ENCODE results near the gene GLYATL3.
A peak's percentile ranks its signal among the peaks of the same experiment; 100 is the strongest.

Gene GLYATL3

DNA sequence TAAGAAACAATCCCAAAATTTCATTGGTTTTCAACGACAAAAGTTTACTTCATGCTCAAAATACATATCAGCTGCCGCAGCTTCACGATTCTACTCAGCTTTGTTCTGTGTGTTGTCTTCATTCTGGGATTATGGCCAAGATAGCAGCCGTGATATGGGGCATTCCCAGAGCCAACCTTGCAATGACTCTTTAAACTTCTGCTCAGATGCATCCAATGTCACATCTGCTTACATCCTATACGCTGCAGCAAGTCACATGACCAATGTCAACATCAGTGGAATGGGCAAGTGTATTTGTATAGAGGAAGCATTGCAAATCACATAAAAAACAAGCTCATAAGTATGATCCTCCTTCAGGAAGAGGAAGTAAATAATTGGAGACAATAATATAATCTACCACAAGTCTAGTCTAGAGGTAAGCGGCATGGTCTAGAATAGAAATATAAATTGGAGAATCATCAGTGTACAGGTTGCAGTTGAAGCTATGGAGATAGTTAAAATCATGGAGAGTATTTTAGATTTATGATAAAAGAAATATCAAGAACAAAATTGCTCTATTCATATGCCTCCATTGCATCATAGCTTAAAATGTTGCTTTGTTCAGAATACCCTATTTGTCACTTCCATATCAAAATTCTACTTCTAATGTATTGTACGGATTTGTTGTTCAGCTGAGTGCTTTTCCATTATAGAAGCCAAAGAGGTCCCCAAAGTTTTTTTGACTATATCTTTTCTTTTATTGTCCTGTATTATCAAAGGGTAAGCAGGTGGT lies 43.5 kb downstream of the GLYATL3 start:
- Histone ChIP-seq H3K27ac (ENCODE audit: insufficient read depth, low read length, poor library complexity, severe bottlenecking) (no peak overlapping the region), H3K4me1 (ENCODE audit: control insufficient read depth, insufficient read depth, low read length, poor library complexity, severe bottlenecking) (no peaks in the 10 kb centered on the region)

DNA sequence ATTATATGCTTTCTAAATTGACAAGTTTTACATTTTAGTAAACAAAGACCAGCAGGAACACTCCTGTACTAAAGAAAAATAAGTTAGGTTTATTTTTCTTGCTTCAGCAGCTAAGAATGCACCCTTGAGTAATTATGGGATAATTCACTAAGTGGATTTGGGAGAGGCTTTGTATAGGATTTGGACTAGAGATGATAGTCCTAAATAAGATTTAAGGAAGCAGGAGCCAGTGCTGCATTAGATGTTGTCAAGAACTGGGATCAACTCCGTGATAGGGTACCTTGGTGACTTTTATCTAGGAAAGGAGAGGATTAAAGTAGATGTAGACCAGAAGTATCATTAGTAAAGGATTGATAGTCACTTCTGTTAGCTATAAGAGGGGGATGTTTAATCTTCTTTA lies 46.6 kb downstream of the GLYATL3 start:
- no peak overlapping the region for H3K4me3 ChIP-seq (ENCODE audit: insufficient read depth, low read depth, low read length, poor library complexity, severe bottlenecking)
- no peak for DNase-seq
- H3K27ac ChIP-seq (ENCODE audit: insufficient read depth, low read length, poor library complexity, severe bottlenecking), result no peak overlapping the region
- peaks cover 4% of the 10 kb centered on the region for H3K27me3 ChIP-seq (replicated peaks; ENCODE audit: control insufficient read depth, insufficient read depth, low read length, poor library complexity, severe bottlenecking)
- H3K9me3 ChIP-seq (ENCODE audit: control insufficient read depth, low read length), result no peaks in the 10 kb centered on the region
- H3K4me1 ChIP-seq (ENCODE audit: control insufficient read depth, insufficient read depth, low read length, poor library complexity, severe bottlenecking), result no peaks in the 10 kb centered on the region
- no peaks in the 10 kb centered on the region for H3K36me3 ChIP-seq (ENCODE audit: control insufficient read depth, insufficient read depth, low read length)

More for the DNA sequence above, 43.5 kb downstream of the GLYATL3 start:
- no peaks in the 10 kb centered on the region for H3K9me3 ChIP-seq (ENCODE audit: control insufficient read depth, low read length)
- H3K27me3 ChIP-seq (replicated peaks; ENCODE audit: control insufficient read depth, insufficient read depth, low read length, poor library complexity, severe bottlenecking), result no peaks in the 10 kb centered on the region
- no peaks in the 10 kb centered on the region for H3K36me3 ChIP-seq (ENCODE audit: control insufficient read depth, insufficient read depth, low read length)
- no peak overlapping the region for H3K4me3 ChIP-seq (ENCODE audit: insufficient read depth, low read depth, low read length, poor library complexity, severe bottlenecking)
- DNase-seq, result no peak

DNA sequence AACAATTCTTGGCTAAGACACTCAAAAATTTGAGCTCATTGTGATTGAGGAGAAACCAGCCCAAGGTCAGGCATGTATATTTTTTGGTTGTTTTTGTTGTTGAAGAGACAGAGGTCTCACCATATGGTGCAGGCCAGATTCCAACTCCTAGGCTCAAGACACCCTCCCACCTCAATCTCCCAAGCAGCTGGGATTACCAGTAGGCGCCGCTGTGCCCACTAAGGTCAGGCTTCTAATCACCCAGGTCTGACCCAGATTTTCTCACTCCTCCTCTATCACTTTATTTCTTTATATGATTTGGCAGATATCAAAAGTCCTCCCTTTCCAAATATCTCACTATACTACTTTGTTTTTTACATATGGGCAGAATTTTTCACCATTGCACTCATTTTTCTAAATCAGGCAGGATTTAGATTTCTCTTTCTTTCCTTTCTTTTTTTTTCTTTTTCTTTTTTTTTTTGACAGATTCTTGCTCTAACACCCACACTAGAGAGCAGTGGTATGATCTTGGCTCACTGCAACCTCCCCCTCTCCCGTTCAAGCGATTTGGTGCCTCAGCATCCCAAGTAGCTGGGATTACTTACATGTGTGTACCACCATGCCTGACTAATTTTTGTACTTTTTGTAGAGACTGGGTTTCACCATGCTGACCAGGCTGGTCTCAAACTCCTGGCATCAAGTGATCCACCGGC lies 49.0 kb downstream of the GLYATL3 start:
- peaks cover 4% of the 10 kb centered on the region for H3K27me3 ChIP-seq (replicated peaks; ENCODE audit: control insufficient read depth, insufficient read depth, low read length, poor library complexity, severe bottlenecking)
- H3K4me3 ChIP-seq (ENCODE audit: insufficient read depth, low read depth, low read length, poor library complexity, severe bottlenecking), result no peak overlapping the region
- no peaks in the 10 kb centered on the region for H3K9me3 ChIP-seq (ENCODE audit: control insufficient read depth, low read length)
- no peaks in the 10 kb centered on the region for H3K4me1 ChIP-seq (ENCODE audit: control insufficient read depth, insufficient read depth, low read length, poor library complexity, severe bottlenecking)
- no peak overlapping the region for H3K27ac ChIP-seq (ENCODE audit: insufficient read depth, low read length, poor library complexity, severe bottlenecking)
- no peak for DNase-seq
- no peaks in the 10 kb centered on the region for H3K36me3 ChIP-seq (ENCODE audit: control insufficient read depth, insufficient read depth, low read length)

- H3K27me3 ChIP-seq (replicated peaks; ENCODE audit: control insufficient read depth, insufficient read depth, low read length, poor library complexity, severe bottlenecking), result peaks cover 4% of the 10 kb centered on the region
- DNase-seq, result no peak
- H3K4me1 ChIP-seq (ENCODE audit: control insufficient read depth, insufficient read depth, low read length, poor library complexity, severe bottlenecking), result no peaks in the 10 kb centered on the region
- no peaks in the 10 kb centered on the region for H3K9me3 ChIP-seq (ENCODE audit: control insufficient read depth, low read length)
- H3K27ac ChIP-seq (ENCODE audit: insufficient read depth, low read length, poor library complexity, severe bottlenecking), result no peak overlapping the region
- no peaks in the 10 kb centered on the region for H3K36me3 ChIP-seq (ENCODE audit: control insufficient read depth, insufficient read depth, low read length)
- no peak overlapping the region for H3K4me3 ChIP-seq (ENCODE audit: insufficient read depth, low read depth, low read length, poor library complexity, severe bottlenecking)
These were observed 50.2 kb downstream of the GLYATL3 start for GRCh38 chr6:49549691-49550491.

DNA sequence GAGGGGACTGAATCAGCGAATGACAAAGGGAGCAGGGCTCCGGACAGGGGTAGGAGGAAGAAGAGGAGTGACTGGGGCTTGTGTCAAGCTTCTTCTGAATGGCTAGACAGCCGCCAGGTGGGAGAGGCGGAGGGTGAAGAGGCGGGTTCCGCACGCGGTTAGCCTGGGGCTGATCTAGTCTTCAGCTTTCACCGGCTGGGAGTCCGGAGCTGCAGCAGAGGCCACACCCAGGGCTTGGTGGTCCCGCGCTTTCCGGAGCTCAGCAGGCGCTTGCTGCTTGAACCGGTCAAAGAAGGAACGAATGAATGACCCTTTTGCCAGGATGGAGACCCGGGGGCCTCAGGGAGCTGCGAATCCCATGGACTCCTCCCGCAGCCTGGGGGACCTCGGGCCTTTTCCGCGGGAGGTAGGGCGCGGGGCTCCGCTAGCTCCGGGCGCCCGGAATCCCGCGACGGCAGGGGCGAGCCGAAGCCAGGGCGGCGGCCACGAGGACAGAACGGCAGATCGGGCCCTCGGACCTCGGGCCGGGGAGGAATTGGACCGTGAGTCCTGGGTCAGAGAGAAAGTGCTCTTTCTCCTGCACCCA lies 50.9 kb downstream of the GLYATL3 start, which contains the start of gene C6orf141:
Gene C6orf141 (plus strand): TSS at position 177 of the 586 bp plus-strand sequence. CDS start 125 bp downstream, at position 302.
- Histone ChIP-seq H3K27me3 (replicated peaks; ENCODE audit: control insufficient read depth, insufficient read depth, low read length, poor library complexity, severe bottlenecking) (peaks cover 4% of the 10 kb centered on the region), H3K4me1 (ENCODE audit: control insufficient read depth, insufficient read depth, low read length, poor library complexity, severe bottlenecking) (no peaks in the 10 kb centered on the region), H3K36me3 (ENCODE audit: control insufficient read depth, insufficient read depth, low read length) (no peaks in the 10 kb centered on the region), H3K9me3 (ENCODE audit: control insufficient read depth, low read length) (no peaks in the 10 kb centered on the region), H3K4me3 (ENCODE audit: insufficient read depth, low read depth, low read length, poor library complexity, severe bottlenecking) (peak within 1 kb of the TSS; percentile 14), H3K27ac (ENCODE audit: insufficient read depth, low read length, poor library complexity, severe bottlenecking) (no peak within 1 kb of the TSS)
- no peak for DNase-seq

DNA sequence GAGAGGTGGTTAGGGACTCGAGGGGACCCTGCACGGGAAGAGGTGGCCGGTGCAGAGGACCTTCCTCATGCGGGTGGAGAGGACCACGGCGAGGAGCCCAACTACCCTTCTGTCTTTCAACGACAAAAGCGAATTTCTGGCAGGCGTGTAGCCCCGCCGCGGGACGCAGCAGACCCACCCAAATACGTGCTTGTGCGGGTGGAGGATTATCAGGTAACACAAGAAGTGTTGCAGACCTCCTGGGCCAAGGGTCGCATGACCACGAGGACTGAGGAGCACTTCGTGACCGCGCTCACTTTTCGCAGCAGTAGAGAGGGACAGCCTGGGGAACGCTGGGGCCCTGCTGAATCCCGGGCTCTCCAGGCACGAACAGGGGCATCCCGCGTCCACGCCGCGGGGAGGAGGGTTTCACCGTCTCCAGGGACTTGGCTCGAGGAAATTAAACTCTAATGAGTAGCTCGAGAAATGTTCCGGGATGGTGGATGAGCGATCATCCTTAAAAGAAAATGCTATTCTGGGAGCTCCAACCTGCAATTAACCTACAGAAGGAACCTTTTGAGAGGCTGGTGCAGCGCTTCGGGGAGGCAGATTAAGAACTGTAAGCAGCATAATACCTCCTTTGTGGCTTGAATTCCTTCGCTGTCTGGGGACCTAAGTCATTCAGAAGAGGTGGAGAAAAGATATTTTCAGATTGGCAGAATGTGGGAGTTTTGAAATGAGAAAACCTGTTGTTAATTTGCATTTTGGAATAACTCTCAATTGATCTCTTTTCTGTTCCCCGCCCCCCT lies 51.5 kb downstream of the GLYATL3 start:
- peaks cover 4% of the 10 kb centered on the region for H3K27me3 ChIP-seq (replicated peaks; ENCODE audit: control insufficient read depth, insufficient read depth, low read length, poor library complexity, severe bottlenecking)
- no peaks in the 10 kb centered on the region for H3K9me3 ChIP-seq (ENCODE audit: control insufficient read depth, low read length)
- no peak for DNase-seq
- peak overlapping the region; percentile 14 for H3K4me3 ChIP-seq (ENCODE audit: insufficient read depth, low read depth, low read length, poor library complexity, severe bottlenecking)
- no peaks in the 10 kb centered on the region for H3K36me3 ChIP-seq (ENCODE audit: control insufficient read depth, insufficient read depth, low read length)
- H3K4me1 ChIP-seq (ENCODE audit: control insufficient read depth, insufficient read depth, low read length, poor library complexity, severe bottlenecking), result no peaks in the 10 kb centered on the region
- no peak overlapping the region for H3K27ac ChIP-seq (ENCODE audit: insufficient read depth, low read length, poor library complexity, severe bottlenecking)

- no peak for DNase-seq
- no peaks in the 10 kb centered on the region for H3K9me3 ChIP-seq (ENCODE audit: control insufficient read depth, low read length)
- peaks cover 4% of the 10 kb centered on the region for H3K27me3 ChIP-seq (replicated peaks; ENCODE audit: control insufficient read depth, insufficient read depth, low read length, poor library complexity, severe bottlenecking)
- no peak overlapping the region for H3K27ac ChIP-seq (ENCODE audit: insufficient read depth, low read length, poor library complexity, severe bottlenecking)
- no peaks in the 10 kb centered on the region for H3K36me3 ChIP-seq (ENCODE audit: control insufficient read depth, insufficient read depth, low read length)
- H3K4me3 ChIP-seq (ENCODE audit: insufficient read depth, low read depth, low read length, poor library complexity, severe bottlenecking), result no peak overlapping the region
- H3K4me1 ChIP-seq (ENCODE audit: control insufficient read depth, insufficient read depth, low read length, poor library complexity, severe bottlenecking), result no peaks in the 10 kb centered on the region
These were observed 52.1 kb downstream of the GLYATL3 start for GRCh38 chr6:49551866-49552129.

GRCh38 chr6:49552596-49552995 lies 52.9 kb downstream of the GLYATL3 start:
- Histone ChIP-seq H3K27ac (ENCODE audit: insufficient read depth, low read length, poor library complexity, severe bottlenecking) (no peak overlapping the region), H3K36me3 (ENCODE audit: control insufficient read depth, insufficient read depth, low read length) (no peaks in the 10 kb centered on the region), H3K9me3 (ENCODE audit: control insufficient read depth, low read length) (no peaks in the 10 kb centered on the region), H3K4me3 (ENCODE audit: insufficient read depth, low read depth, low read length, poor library complexity, severe bottlenecking) (no peak overlapping the region), H3K27me3 (replicated peaks; ENCODE audit: control insufficient read depth, insufficient read depth, low read length, poor library complexity, severe bottlenecking) (peaks cover 4% of the 10 kb centered on the region), H3K4me1 (ENCODE audit: control insufficient read depth, insufficient read depth, low read length, poor library complexity, severe bottlenecking) (no peaks in the 10 kb centered on the region)
- DNase-seq, result no peak

DNA sequence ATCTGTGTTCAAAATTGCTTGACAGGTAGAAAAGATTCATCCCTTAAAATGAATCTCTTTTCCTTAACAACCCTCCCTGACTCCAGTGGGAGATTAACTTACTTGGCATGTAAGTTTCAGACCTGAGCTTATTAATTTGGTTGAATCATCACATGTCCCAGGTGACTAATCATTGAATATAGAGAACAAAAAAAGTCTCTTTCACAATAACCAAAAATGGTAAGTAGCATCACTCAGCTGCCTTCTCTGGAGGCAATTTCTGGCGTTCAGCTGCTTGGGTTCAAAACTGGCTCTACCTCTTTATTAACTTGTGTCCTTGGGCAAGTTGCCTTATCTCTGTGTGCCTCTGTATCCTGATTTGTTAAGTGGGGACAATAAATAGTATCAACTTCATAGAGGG lies 53.7 kb downstream of the GLYATL3 start:
- H3K4me3 ChIP-seq (ENCODE audit: insufficient read depth, low read depth, low read length, poor library complexity, severe bottlenecking), result no peak overlapping the region
- no peaks in the 10 kb centered on the region for H3K4me1 ChIP-seq (ENCODE audit: control insufficient read depth, insufficient read depth, low read length, poor library complexity, severe bottlenecking)
- H3K9me3 ChIP-seq (ENCODE audit: control insufficient read depth, low read length), result no peaks in the 10 kb centered on the region
- H3K27me3 ChIP-seq (replicated peaks; ENCODE audit: control insufficient read depth, insufficient read depth, low read length, poor library complexity, severe bottlenecking), result peaks cover 4% of the 10 kb centered on the region
- no peak for DNase-seq
- no peak overlapping the region for H3K27ac ChIP-seq (ENCODE audit: insufficient read depth, low read length, poor library complexity, severe bottlenecking)
- no peaks in the 10 kb centered on the region for H3K36me3 ChIP-seq (ENCODE audit: control insufficient read depth, insufficient read depth, low read length)

Measured in effector memory CD4-positive, alpha-beta T cell (primary cell).